ENCODE measurements around the gene TEX2.
"Not testable (repeated sequence)": the region's sequence is repeated elsewhere in the genome, so short reads cannot be mapped to it uniquely, and the experiment has no call there.

Gene TEX2

DNA sequence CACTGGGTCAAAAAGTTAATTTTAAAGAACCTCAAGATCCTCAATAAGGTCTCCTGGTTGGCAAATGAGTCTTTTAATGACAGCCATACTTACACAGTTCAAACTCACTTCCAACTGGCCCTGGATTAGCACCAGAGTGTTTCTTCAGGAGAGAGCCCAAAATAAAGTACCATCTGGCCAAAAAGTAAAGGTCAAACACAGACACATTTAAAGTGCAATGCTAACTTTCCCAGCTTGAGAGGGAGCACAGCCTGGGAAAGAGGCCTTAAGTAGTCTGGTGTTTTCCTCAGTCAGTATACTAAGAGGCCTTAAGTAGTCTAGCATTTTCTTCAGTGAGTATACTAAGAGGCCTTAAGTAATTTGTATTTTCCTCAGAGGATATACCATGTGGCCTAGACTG, 86.5 kb downstream of the TEX2 start:
- no peak for DNase-seq (ENCODE audit: low read depth)
- TF ChIP-seq, protein P1, sequence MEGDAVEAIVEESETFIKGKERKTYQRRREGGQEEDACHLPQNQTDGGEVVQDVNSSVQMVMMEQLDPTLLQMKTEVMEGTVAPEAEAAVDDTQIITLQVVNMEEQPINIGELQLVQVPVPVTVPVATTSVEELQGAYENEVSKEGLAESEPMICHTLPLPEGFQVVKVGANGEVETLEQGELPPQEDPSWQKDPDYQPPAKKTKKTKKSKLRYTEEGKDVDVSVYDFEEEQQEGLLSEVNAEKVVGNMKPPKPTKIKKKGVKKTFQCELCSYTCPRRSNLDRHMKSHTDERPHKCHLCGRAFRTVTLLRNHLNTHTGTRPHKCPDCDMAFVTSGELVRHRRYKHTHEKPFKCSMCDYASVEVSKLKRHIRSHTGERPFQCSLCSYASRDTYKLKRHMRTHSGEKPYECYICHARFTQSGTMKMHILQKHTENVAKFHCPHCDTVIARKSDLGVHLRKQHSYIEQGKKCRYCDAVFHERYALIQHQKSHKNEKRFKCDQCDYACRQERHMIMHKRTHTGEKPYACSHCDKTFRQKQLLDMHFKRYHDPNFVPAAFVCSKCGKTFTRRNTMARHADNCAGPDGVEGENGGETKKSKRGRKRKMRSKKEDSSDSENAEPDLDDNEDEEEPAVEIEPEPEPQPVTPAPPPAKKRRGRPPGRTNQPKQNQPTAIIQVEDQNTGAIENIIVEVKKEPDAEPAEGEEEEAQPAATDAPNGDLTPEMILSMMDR (IDR thresholded peaks at IDR 0.05; ENCODE audit: insufficient read depth, low read depth, low read length, missing control alignments) = no peak
- H3K4me3 ChIP-seq (ENCODE audit: low read depth, low read length) = no peak overlapping the region

DNA sequence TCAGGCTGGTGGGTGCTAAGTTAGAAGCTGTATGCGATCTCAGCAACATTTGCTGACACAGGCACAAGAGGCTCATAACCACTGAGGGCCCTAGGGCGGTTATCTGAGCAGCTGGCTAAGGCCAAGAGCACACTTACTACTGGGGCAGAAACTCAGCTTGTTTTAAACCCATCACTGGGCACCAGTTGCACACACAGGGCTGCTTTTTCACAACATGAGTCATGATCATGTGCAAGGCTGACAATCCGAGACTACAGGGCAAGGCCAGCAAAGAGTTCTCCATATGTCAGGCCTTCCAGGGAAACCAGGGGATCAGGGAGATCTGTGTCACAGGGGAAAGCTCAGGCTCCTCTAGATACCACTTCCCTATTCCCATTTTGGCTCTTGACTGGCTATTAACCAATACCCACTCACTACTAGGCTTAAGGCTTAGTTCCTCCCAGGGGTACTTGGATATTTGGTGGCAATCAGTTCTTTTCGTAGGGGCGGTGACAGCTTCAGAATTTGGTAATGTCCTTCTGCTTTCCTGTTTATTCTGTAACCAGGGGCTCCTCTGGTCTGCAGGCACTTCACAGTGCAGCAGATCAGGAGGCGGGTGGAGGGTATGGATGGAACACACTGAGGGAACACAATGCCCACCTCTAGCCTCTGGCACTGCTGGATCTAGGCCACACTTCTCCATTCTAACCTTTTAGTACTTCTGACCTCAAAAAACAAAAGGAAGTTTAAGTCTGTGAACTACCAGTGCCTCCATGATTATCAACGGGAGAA, 88.2 kb downstream of the TEX2 start:
- no peak for DNase-seq (ENCODE audit: low read depth)
- H3K4me3 ChIP-seq (ENCODE audit: low read depth, low read length) = no peak overlapping the region
- TF ChIP-seq, protein P1 (IDR thresholded peaks at IDR 0.05; ENCODE audit: insufficient read depth, low read depth, low read length, missing control alignments) = no peak

DNA sequence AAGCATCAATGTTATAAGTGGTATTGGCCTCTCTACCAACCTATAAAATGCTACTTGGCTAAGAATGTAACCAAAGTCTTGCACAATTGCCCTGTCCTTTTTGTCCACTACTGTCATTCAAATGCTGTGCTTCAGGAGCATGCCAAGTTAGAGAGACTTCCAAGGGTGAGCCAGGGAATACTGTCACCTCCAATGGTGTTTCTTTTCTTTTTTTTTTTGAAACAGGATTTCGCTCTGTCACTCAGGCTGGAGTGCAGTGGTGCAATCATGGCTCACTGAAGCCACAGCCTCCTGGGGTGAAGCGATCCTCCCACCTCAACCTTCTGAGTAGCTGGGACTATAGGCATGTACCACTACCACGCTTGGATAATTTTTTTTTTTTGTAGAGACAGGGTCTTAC, 89.4 kb downstream of the TEX2 start:
- no peak for DNase-seq (ENCODE audit: low read depth)
- TF ChIP-seq, protein P1 (IDR thresholded peaks at IDR 0.05; ENCODE audit: insufficient read depth, low read depth, low read length, missing control alignments) = no peak
- no peak overlapping the region for H3K4me3 ChIP-seq (ENCODE audit: low read depth, low read length)

DNA sequence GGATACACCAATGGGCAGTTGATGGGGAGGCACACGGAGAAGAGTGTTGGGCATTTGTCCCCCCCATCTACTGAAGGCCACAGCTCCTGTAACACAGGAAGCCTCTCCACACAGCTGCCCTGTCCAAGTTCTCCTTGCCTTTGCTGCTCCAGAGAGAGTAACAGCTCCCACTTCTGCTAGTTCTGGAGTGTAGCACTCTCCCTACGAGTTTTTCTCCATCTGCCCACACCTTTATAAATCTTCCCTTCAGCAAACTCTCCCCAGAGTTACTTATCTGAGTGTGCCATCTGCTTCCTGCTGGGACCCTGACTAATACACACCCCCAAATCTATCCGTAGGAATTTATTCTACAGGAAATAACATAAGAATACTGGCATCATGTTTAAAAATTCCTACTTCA, 90.5 kb downstream of the TEX2 start:
- H3K4me3 ChIP-seq (ENCODE audit: low read depth, low read length) = no peak overlapping the region
- DNase-seq (ENCODE audit: low read depth) = no peak
- TF ChIP-seq, protein P1 (IDR thresholded peaks at IDR 0.05; ENCODE audit: insufficient read depth, low read depth, low read length, missing control alignments) = no peak

DNA sequence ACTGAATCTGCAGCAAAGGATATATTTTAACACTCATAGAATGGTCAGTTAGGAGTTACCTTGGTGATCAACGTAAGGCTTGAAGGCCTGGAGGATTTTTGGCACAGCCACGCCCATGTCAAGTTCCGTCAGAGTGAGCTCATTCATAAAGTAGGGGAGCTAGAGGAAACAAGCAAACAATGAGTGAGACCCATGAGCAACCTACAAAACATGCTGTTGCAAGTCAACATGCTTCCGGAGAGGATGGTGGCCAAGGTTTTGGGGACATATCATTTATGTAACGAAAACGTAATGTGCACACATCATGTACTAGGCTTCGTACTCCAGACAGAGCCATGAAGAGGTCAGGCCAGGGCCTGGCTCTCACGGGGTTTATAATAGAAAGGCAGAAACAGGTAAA, 92.0 kb downstream of the TEX2 start:
- H3K4me3 ChIP-seq (ENCODE audit: low read depth, low read length) = no peak overlapping the region
- DNase-seq (ENCODE audit: low read depth) = no peak
- TF ChIP-seq, protein P1 (IDR thresholded peaks at IDR 0.05; ENCODE audit: insufficient read depth, low read depth, low read length, missing control alignments) = no peak

DNA sequence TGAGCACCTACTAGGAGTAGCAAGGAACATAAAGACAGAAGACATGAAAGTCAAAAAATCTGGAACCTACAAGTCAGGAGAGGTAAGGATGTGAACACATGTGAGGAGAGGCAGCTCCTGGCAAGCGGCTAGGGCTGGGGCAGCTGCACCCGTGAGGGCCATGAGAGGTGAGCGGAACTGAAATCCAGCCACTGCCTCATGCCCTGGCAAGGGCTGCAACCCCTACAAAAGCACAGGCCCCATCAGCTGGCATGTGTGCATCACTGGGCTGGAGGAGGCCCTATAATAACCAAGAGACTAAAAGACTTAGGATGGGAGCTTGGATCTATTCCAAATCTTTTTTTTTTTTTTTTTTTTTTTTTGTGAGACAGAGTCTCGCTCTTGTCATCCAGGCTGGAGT, 92.8 kb downstream of the TEX2 start:
- H3K4me3 ChIP-seq (ENCODE audit: low read depth, low read length) = no peak overlapping the region
- no peak for DNase-seq (ENCODE audit: low read depth)
- TF ChIP-seq, protein P1 (IDR thresholded peaks at IDR 0.05; ENCODE audit: insufficient read depth, low read depth, low read length, missing control alignments) = no peak

DNA sequence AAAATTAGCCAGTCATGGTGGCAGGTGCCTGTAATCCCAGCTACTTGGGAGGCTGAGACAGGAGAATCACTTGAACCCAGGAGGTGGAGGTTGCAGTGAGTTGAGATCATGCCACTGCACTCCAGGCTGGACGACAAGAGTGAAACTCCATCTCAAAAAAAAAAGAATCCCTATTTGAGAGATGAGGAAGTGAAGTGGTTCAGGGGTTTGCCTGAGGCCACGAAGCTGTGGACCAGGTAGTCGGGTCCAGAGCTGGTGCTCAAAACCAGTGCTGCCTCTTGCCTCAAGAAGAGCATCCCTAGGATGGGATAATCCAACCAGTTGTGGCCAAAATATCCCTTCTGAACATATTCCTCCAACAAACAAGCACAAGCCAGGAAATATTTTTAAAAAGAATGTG, 95.4 kb downstream of the TEX2 start:
- DNase-seq (ENCODE audit: low read depth); H3K4me3 ChIP-seq (ENCODE audit: low read depth, low read length): not testable (repeated sequence)

Measured in GM12865 (cell line).